Osteoblast (primary cell): ENCODE data around the gene ZNF24. TPM values are rescaled to one million over a fixed set of nuclear protein-coding genes. Genes with fewer than 3 reads are reported as not detected.

Experiments
- DNase-seq: peaks from one replicate; pipeline ENCODE4 v3.0.0; 2011; ENCODE audit warnings: low spot score, mixed read lengths; ENCODE audit not compliant: insufficient read length; ENCODE audit errors: missing footprints
- H2AFZ ChIP-seq: 2 replicates; pipeline ENCODE4 v1.6.0; 2011; ENCODE audit warnings: mild to moderate bottlenecking, low read length
- H3K27ac ChIP-seq: 2 replicates; pipeline ENCODE4 v1.5.1; 2011; ENCODE audit warnings: mild to moderate bottlenecking, low read depth, low read length, moderate library complexity
- H3K27me3 ChIP-seq: 2 replicates; pipeline ENCODE4 v1.6.0; 2012; ENCODE audit warnings: mild to moderate bottlenecking, control low read depth, inconsistent platforms, low read length, moderate library complexity; ENCODE audit not compliant: insufficient read depth
- H3K36me3 ChIP-seq: 2 replicates; pipeline ENCODE4 v1.5.1; 2011; ENCODE audit warnings: mild to moderate bottlenecking, low read length, control low read depth, moderate library complexity; ENCODE audit not compliant: insufficient read depth
- H3K4me1 ChIP-seq: 2 replicates; pipeline ENCODE4 v1.5.1; 2011; ENCODE audit warnings: mild to moderate bottlenecking, low read length, control low read depth, moderate library complexity; ENCODE audit not compliant: insufficient read depth
- H3K4me2 ChIP-seq: 2 replicates; pipeline ENCODE4 v1.6.0; 2011; ENCODE audit warnings: mild to moderate bottlenecking, low read length; ENCODE audit not compliant: insufficient read depth
- H3K4me3 ChIP-seq: fragments of 200-600 bp; sonication (generic); 3 replicates; pipeline ENCODE4 v1.5.1; 2012; ENCODE audit warnings: mild to moderate bottlenecking, low read length, inconsistent platforms; ENCODE audit not compliant: insufficient read depth
- H3K79me2 ChIP-seq: 2 replicates; pipeline ENCODE4 v1.6.0; 2012; ENCODE audit warnings: mild to moderate bottlenecking, low read length, control low read depth, inconsistent platforms; ENCODE audit not compliant: insufficient read depth
- H3K9me3 ChIP-seq: 2 replicates; pipeline ENCODE4 v1.5.1; 2011; ENCODE audit warnings: low read depth, low read length, control low read depth
- H4K20me1 ChIP-seq: 2 replicates; pipeline ENCODE4 v1.6.0; 2012; ENCODE audit warnings: mild to moderate bottlenecking, low read length, control low read depth; ENCODE audit not compliant: insufficient read depth
- CTCF ChIP-seq: IDR thresholded peaks from 2 replicates; pipeline ENCODE4 v1.5.1; 2011; ENCODE audit warnings: mild to moderate bottlenecking, low read depth, low read length, moderate library complexity; ENCODE audit errors: extremely low read depth
- total RNA-seq: library from RNA; depleted of rRNA; stranded (reverse); fragments of >200 nt; gene quantifications from 2 replicates; pipeline ENCODE4 v1.2.3, GENCODE V29; 2012

The ZNF24 gene
- total RNA-seq, 1 donor, result 29.7 TPM

GRCh38 chr18:35368595-35368994 lies 24.4 kb upstream of the ZNF24 start:
- no peaks in the 10 kb centered on the region for H3K79me2 ChIP-seq
- H3K4me2 ChIP-seq, result no peak overlapping the region
- H3K4me1 ChIP-seq, result peaks cover 18% of the 10 kb centered on the region
- H3K27me3 ChIP-seq, result peaks cover 12% of the 10 kb centered on the region
- H3K9me3 ChIP-seq, result no peaks in the 10 kb centered on the region
- DNase-seq, result peak; percentile 44
- no peak overlapping the region for H3K4me3 ChIP-seq
- no peaks in the 10 kb centered on the region for H4K20me1 ChIP-seq
- peak overlapping the region; percentile 74 for H3K27ac ChIP-seq
- TF ChIP-seq CTCF, result no peak
- H3K36me3 ChIP-seq, result no peaks in the 10 kb centered on the region
- H2AFZ ChIP-seq, result no peak overlapping the region

- peaks cover 15% of the 10 kb centered on the region for H3K27me3 ChIP-seq
- no peak overlapping the region for H2AFZ ChIP-seq
- no peak overlapping the region for H3K27ac ChIP-seq
- H4K20me1 ChIP-seq, result no peaks in the 10 kb centered on the region
- H3K4me3 ChIP-seq, result no peak overlapping the region
- no peak overlapping the region for H3K4me2 ChIP-seq
- H3K9me3 ChIP-seq, result no peaks in the 10 kb centered on the region
- H3K79me2 ChIP-seq, result no peaks in the 10 kb centered on the region
- TF ChIP-seq CTCF, result no peak
- H3K36me3 ChIP-seq, result no peaks in the 10 kb centered on the region
- no peak for DNase-seq
- H3K4me1 ChIP-seq, result no peaks in the 10 kb centered on the region
Measured at GRCh38 chr18:35362531-35362930, 18.3 kb upstream of the ZNF24 start.

GRCh38 chr18:35361570-35362321 lies 17.5 kb upstream of the ZNF24 start:
- no peak for DNase-seq
- H3K27me3 ChIP-seq, result peaks cover 15% of the 10 kb centered on the region
- no peak overlapping the region for H2AFZ ChIP-seq
- H3K27ac ChIP-seq, result no peak overlapping the region
- H3K9me3 ChIP-seq, result no peaks in the 10 kb centered on the region
- no peak overlapping the region for H3K4me2 ChIP-seq
- no peak for TF ChIP-seq CTCF
- no peaks in the 10 kb centered on the region for H4K20me1 ChIP-seq
- no peaks in the 10 kb centered on the region for H3K79me2 ChIP-seq
- H3K4me3 ChIP-seq, result no peak overlapping the region
- no peaks in the 10 kb centered on the region for H3K4me1 ChIP-seq
- H3K36me3 ChIP-seq, result no peaks in the 10 kb centered on the region

DNA sequence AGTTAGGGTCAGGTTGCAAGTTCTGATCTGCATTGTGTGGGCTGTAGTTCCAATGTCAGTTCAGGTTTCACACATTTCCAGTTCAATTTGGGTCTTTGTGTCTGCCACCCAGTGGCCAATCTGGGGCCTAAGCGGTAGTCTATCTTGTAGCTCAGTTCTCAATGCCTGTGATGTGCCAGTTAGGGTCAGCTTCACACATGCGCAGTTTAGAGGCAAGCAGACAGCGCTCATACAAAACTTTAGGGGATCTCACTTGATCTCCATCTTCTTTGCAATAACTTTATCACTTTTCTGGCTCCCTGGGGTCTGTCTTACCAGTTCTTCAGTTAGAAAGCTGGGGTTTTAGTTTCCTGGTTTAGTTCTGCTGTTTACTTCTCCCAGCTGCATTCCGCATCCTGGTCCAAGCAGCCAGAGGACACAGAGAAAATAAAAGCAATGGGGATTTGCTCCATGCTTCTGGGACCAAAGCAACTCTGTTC lies 11.0 kb upstream of the ZNF24 start:
- Histone ChIP-seq H3K27me3 (no peaks in the 10 kb centered on the region), H3K4me2 (peak overlapping the region; percentile 75), H3K27ac (no peak overlapping the region), H3K4me3 (peak overlapping the region; percentile 61), H2AFZ (peak overlapping the region; percentile 80), H3K9me3 (no peaks in the 10 kb centered on the region), H4K20me1 (no peaks in the 10 kb centered on the region), H3K4me1 (no peaks in the 10 kb centered on the region), H3K36me3 (no peaks in the 10 kb centered on the region), H3K79me2 (no peaks in the 10 kb centered on the region)
- DNase-seq, result peak; percentile 86
- TF ChIP-seq CTCF, result peak; percentile 91
